Immature natural killer cell (primary cell): ENCODE measurements around the gene PWWP2B. TPM values are rescaled to one million over a fixed set of nuclear protein-coding genes. Genes with fewer than 3 reads are reported as not detected.

Experiments
- DNase-seq, 3 donors: peaks; one replicate each; pipeline ENCODE4 v3.0.0; 2022; ENCODE audit warnings: mixed read lengths in 1 of 3
- H3K27ac Mint-ChIP-seq, 6 donors: one replicate each; pipeline ENCODE4 v1.8.0; 2020; ENCODE audit warnings: mixed read lengths in 6 of 6, mild to moderate bottlenecking in 5 of 6, inconsistent platforms in 4 of 6, moderate library complexity in 3 of 6
- H3K27me3 Mint-ChIP-seq, 3 donors: one replicate each; pipeline ENCODE4 v1.8.0; 2020 to 2021; ENCODE audit warnings: low read depth in 3 of 3, mild to moderate bottlenecking in 3 of 3, mixed read lengths in 3 of 3, moderate library complexity in 3 of 3, inconsistent platforms in 1 of 3
- H3K36me3 Mint-ChIP-seq, 3 donors: one replicate each; pipeline ENCODE4 v1.8.0; 2020; ENCODE audit warnings: mixed read lengths in 3 of 3, inconsistent platforms in 2 of 3, mild to moderate bottlenecking in 2 of 3
- H3K4me1 Mint-ChIP-seq, 2 donors: one replicate each; pipeline ENCODE4 v1.8.0; 2020; ENCODE audit warnings: inconsistent platforms in 2 of 2, mild to moderate bottlenecking in 2 of 2, mixed read lengths in 2 of 2, moderate library complexity in 1 of 2
- H3K4me3 Mint-ChIP-seq, 5 donors: one replicate each; pipeline ENCODE4 v1.8.0; 2020; ENCODE audit warnings: mild to moderate bottlenecking in 5 of 5, mixed read lengths in 5 of 5, inconsistent platforms in 3 of 5, moderate library complexity in 3 of 5
- H3K9me3 Mint-ChIP-seq, 6 donors: one replicate each; pipeline ENCODE4 v1.8.0; 2020; ENCODE audit warnings: mild to moderate bottlenecking in 6 of 6, mixed read lengths in 6 of 6, inconsistent platforms in 4 of 6, moderate library complexity in 3 of 6
- polyA plus RNA-seq, 3 donors: library from polyadenylated mRNA; unstranded; fragments of 300-500 nt; fragmentation: Illumina TruSeq; gene quantifications; one replicate each; pipeline ENCODE4 v1.2.3, GENCODE V29; 2021

PWWP2B gene
- polyA plus RNA-seq, 3 donors from 2014 or later: 4.0 to 7.3 (median 4.3) TPM

DNA sequence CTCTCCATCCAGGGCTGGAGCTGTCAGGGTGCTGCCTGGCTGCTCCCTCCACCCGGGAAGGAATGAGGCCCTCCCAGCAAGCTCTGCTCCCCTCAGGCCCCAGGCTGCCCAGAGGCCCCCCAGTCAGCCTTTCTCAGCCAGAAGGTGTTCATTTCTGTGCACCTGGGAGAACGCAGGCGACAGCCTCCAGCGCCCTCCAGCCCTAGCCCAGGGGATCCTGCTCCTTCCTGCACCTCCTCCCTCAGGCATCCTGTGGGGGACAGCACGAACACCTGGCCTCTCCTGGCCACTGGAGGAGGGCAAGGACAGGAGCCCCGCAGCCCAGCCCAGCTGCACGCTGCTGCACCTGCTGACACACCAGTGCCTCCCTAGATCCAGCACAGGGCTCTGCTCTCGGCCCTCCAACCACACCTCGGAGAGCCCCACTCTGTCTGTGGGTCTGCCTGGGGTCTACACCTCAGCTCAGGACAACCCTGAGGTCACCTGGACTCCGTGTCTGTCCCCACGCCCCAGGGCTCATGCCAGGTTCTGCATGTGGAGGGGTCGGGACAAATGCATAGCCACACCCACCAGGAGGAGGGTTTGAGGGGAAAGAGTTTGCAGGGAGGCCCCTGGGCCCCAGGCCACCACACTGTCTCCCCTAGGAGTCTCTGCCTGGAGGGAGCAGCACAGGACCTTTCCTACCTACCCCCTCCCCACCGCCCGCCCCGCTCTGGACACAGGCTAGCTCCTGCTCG is 7.4 kb upstream of the PWWP2B start:
- DNase-seq: no peak
- Mint-ChIP-seq H3K4me1 (peaks cover 20 to 21% of the 10 kb centered on the region in 2 donors), H3K27me3 (peaks cover 10 to 14% (median 12%) of the 10 kb centered on the region in 3 donors), H3K27ac (no peak overlapping the region), H3K4me3 (no peak overlapping the region), H3K9me3 (peaks cover 0 to 1% (median 0%) of the 10 kb centered on the region in 6 donors), H3K36me3 (peaks cover 0 to 7% (median 0%) of the 10 kb centered on the region in 3 donors)

DNA sequence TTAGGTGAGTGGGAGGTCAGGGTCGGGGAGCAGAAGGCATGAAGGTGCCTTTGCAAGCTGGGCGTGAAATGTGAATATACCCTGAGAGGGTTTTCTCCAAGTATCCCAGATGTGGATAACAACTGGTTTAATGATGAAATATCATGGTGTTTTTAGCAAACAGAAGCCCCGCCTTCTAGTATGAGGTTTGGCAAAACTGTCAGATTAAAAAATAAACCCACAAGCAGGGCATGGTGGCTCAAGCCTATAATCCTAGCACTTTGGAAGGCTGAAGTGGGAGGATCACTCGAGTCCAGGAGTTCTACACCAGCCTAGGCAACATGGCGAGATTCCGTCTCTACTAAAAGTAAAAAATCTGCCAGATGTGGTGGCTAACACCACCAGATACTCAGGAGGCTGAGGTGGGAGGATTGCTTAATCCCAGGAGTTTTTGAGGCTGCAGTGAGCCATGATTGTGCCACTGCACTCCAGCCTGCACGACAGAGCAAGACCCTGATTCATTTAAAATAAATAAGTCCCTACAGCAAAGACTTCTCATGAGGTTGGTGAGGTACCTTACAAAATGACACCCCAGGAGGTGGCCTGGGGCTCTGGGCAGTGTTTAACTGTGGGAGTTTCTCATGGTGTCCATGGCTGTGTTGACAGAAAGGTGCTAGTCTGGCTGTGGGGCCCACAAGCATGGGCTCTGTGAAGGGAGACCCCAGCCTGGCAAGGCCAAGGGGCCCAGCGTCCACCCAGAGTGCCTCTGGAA is 6.7 kb upstream of the PWWP2B start:
- peaks cover 14 to 17% (median 15%) of the 10 kb centered on the region in 3 donors for H3K27me3 Mint-ChIP-seq
- DNase-seq: no peak
- H3K4me1 Mint-ChIP-seq: peaks cover 20 to 23% of the 10 kb centered on the region in 2 donors
- H3K9me3 Mint-ChIP-seq: peaks cover 0 to 1% (median 0%) of the 10 kb centered on the region in 6 donors
- H3K27ac Mint-ChIP-seq: peak overlapping the region in 3 of 6 donors; percentile 14 to 62 (median 28)
- no peak overlapping the region for H3K4me3 Mint-ChIP-seq
- peaks cover 0 to 7% (median 0%) of the 10 kb centered on the region in 3 donors for H3K36me3 Mint-ChIP-seq

DNA sequence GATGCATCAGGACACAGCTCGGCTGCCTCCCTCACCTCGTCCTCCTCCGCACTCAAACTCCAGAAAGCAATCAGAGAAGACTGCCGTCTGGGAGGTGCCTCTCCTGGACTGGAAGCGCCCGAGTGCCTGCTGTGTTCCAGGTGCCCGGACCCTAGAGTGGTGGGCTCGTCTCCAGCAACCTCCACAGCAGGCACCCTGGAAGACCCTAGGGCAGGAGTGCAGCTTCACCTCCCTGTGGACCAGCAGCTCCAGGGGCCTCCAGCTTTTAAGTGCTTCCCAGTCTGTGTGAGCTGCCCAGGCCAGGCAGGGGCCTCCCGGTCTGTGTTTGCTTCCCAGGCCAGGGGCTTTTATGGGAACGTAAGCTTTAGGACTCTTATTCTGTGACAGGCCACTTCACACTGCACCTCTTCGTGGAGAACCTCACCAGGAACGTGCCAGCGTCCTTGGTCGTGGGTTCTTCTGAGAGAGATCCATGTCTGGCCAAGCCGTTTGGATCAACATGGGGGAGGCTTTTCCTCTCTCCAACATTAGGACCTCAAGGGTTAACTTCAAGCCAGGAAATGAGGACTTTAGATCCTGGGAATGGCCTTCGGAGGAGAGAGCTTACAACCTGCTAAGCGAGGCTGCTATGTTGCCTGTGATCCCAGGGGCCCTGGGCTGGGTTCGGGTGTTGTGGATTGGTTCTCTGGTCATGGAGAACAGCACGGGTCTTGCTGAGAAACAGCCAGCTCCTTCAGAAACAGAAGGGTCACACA is 5.9 kb upstream of the PWWP2B start:
- Mint-ChIP-seq H3K27ac (peak overlapping the region; percentile 28 to 93 (median 82)), H3K36me3 (peaks cover 0 to 7% (median 0%) of the 10 kb centered on the region in 3 donors), H3K4me1 (peaks cover 20 to 21% of the 10 kb centered on the region in 2 donors), H3K4me3 (no peak overlapping the region), H3K27me3 (peaks cover 14 to 17% (median 15%) of the 10 kb centered on the region in 3 donors), H3K9me3 (peaks cover 0 to 1% (median 0%) of the 10 kb centered on the region in 6 donors)
- no peak for DNase-seq

DNA sequence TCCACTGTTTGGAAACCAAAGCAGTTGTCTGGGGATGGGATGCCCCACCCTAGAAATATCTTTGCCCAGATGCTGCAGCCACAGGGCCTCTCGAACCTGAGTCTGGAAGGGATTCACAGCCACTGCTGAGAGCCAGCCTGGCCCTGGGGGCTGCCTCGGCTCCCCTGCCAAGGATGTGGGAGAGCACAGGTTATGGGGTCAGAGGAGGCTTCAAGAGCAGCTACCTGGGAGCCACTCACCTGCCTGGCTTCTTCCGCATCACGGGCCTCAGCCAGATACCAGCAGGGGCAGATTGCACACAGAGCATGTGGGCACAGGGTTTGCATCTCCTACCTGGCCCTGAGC is 5.4 kb upstream of the PWWP2B start:
- H3K4me3 Mint-ChIP-seq: no peak overlapping the region
- H3K9me3 Mint-ChIP-seq: peaks cover 0 to 1% (median 0%) of the 10 kb centered on the region in 6 donors
- peaks cover 14 to 17% (median 15%) of the 10 kb centered on the region in 3 donors for H3K27me3 Mint-ChIP-seq
- H3K27ac Mint-ChIP-seq: peak overlapping the region; percentile 80 to 94 (median 90)
- DNase-seq: no peak
- peaks cover 20 to 21% of the 10 kb centered on the region in 2 donors for H3K4me1 Mint-ChIP-seq
- peaks cover 0 to 7% (median 0%) of the 10 kb centered on the region in 3 donors for H3K36me3 Mint-ChIP-seq

DNA sequence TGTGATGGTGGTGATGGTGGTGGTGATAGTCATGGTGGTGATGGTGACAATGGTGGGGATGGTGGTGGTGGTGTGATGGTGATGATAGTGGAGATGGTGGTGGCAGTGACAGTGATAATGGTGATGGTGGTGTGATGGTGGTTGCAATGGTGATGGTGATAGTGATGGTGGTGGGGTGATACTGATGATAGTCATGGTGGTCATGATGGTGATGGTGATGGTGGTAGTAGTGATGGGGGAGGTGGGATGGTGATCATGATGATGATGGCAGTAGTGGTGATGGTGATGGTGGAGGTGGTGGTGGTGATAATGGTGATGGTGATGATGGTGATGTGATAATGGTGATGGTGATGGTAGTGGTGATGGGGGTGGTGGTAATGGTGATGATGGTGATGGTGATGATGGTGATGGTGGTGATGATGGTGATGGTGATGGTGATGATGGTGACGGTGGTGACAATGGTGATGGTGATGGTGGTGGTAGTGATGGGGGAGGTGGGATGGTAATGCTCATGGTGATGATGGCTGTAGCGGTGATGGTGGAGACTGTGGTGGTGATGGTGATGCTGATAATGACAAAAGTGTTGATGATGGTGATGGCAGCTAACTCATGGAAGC is 4.7 kb upstream of the PWWP2B start:
- Mint-ChIP-seq H3K4me1 (peaks cover 20 to 21% of the 10 kb centered on the region in 2 donors), H3K4me3 (peak overlapping the region in 3 of 5 donors; percentile 26 to 39 (median 32)), H3K27ac (peak overlapping the region; percentile 80 to 94 (median 90)), H3K27me3 (peaks cover 14 to 17% (median 15%) of the 10 kb centered on the region in 3 donors), H3K36me3 (peaks cover 0 to 7% (median 0%) of the 10 kb centered on the region in 3 donors), H3K9me3 (peaks cover 0 to 1% (median 0%) of the 10 kb centered on the region in 6 donors)
- DNase-seq: peak; percentile 57 to 63 (median 62)

DNA sequence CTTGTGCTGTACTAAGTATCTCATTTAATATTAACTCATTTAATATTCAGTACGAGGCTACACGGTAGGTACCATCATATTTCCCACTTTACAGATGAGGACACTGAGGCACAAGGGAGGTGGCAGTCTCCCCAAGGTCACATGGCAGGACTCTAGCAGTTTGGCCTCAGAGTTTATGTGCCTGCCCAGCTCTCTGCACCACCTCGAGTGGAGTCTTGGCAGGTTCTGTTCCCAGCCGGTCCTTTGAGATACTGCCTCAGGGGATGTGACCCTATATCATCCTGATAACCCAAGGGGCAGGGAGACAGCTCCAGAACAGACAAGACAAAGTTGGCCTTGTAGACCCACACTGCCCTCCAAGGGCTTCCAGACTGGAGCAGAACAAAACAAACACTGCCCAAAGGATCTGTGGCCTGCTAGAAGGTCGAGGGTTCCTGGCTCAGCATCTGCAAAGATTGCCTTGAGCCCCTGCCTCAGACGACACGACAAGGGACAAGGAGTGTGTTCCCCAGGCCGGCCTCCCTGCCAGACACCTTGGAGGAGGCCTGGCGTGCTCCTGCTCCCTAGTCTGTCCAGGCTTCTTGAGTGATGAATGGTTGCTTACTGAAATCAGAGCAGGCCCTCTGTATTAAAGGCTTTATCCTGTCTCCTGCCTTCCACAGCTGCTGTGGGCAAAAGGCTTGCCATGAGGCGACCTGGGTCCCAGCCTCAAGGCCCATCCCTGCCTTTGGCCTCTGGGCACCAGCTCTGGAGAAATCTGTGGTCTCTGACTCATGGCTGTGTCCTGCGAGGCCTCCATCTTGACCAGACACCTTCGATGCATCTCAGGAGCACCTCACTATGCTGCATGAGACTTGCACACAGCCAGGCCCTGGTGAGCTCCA is 3.9 kb upstream of the PWWP2B start:
- peaks cover 0 to 1% (median 0%) of the 10 kb centered on the region in 6 donors for H3K9me3 Mint-ChIP-seq
- no peak for DNase-seq
- H3K36me3 Mint-ChIP-seq: peaks cover 0 to 7% (median 0%) of the 10 kb centered on the region in 3 donors
- peaks cover 23 to 26% of the 10 kb centered on the region in 2 donors for H3K4me1 Mint-ChIP-seq
- peak overlapping the region in 1 of 5 donors; percentile 32 for H3K4me3 Mint-ChIP-seq
- H3K27ac Mint-ChIP-seq: peak overlapping the region; percentile 80 to 94 (median 91)
- peaks cover 15 to 22% (median 21%) of the 10 kb centered on the region in 3 donors for H3K27me3 Mint-ChIP-seq

DNA sequence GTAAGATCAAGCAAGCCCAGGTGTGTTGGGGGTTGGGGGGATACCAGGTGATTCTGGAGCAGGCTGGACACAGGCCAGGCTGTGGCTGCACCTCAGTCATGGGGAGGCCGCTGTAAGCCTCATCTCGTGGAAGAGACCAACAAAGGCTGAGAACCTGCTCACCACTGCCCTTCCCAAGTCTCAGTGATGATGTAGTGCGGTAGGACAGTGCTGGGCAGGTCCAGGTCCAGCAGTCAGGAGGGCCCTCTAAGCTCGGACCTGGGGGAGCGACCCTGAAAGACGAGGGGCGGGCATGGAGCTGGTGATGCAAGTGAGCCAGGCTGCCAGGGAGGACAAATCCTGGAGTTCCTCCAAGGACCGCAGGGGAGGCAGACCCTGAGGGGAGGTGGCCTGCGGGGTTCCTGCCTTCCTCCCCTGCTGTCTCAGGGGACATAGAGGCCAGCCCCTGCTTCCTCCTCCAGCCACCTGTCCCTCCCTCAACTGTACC is 3.3 kb upstream of the PWWP2B start:
- Mint-ChIP-seq H3K27me3 (peaks cover 15 to 23% (median 22%) of the 10 kb centered on the region in 3 donors), H3K9me3 (peaks cover 0 to 1% (median 0%) of the 10 kb centered on the region in 6 donors), H3K36me3 (peaks cover 0 to 7% (median 0%) of the 10 kb centered on the region in 3 donors), H3K4me1 (peaks cover 28 to 29% of the 10 kb centered on the region in 2 donors), H3K4me3 (no peak overlapping the region), H3K27ac (peak overlapping the region; percentile 80 to 94 (median 91))
- DNase-seq: no peak

DNA sequence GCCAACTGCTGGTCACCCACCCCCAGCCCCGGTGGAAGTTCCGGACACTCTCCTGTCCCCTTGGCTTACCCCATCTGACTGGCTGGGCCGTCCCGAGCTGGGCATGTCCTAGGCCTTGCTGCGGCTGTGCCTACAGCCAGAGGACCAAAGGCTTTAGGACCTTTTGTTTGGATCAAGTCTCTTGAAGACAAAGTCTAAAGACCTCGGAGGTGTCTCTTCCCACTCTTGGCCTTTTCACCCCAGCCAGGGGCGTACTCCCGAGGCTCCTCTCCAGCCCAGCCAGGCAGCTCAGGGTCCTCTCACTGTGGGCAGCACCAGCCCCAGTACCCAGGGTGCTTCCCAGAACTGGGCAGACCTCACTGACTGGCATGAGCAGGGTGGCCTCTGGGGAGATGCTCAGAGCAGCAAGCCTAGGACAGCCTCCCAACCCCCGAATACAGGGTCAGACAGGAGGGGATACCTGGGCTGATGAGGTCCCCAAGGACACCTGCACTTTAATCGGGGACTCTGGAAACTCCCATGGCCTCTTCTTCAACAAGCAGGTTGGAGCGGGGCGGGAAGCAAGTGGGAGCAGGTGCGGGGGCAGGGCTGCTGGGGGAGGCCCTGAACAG is 2.7 kb upstream of the PWWP2B start:
- Mint-ChIP-seq H3K4me3 (peak overlapping the region in 4 of 5 donors; percentile 44 to 57 (median 50)), H3K4me1 (peaks cover 29 to 30% of the 10 kb centered on the region in 2 donors), H3K27ac (peak overlapping the region in 5 of 6 donors; percentile 75 to 92 (median 78)), H3K9me3 (peaks cover 0 to 1% (median 0%) of the 10 kb centered on the region in 6 donors), H3K27me3 (peaks cover 15 to 23% (median 22%) of the 10 kb centered on the region in 3 donors), H3K36me3 (peaks cover 0 to 7% (median 0%) of the 10 kb centered on the region in 3 donors)
- no peak for DNase-seq

DNA sequence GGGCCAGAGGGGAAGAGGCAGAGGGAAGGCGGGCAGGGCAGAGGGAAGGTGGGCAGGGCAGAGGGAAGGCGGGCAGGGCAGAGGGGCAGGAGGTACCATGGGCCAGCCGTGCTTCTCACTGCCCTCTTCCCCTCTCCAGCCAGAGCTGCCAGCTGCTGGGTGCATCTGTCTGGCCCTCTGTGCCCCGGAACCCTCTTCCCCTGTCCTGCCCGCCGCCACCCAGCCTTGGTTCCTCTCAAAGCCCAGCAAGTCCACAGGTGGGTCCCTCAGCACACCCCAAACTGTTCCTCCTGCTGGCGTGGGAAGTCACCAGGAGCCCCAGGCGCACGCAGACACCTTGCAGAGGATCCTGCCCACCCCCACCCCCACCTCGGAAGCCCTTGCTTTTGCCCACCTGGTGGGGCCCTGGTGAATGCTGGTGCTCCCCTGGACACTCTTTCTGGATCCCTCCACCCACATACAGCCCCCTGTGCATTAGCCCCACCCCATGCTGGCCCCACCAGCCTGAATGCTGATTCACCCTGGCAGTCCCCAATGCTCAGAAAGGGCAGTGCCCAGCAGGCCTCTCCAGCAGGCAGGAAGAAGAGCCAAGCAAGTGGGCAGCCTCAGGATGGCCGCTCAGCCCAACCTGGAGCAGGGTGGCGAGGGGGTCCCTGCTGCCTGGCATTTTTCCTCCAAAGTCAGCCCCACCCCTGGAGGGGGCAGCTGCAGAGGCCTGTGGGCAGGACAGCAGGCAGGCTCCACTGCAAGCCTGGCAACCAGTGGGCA is 1.9 kb upstream of the PWWP2B start:
- peak overlapping the region; percentile 33 to 64 (median 48) for H3K4me3 Mint-ChIP-seq
- peaks cover 0 to 1% (median 0%) of the 10 kb centered on the region in 6 donors for H3K9me3 Mint-ChIP-seq
- H3K27me3 Mint-ChIP-seq: peaks cover 15 to 26% (median 22%) of the 10 kb centered on the region in 3 donors
- H3K27ac Mint-ChIP-seq: peak overlapping the region; percentile 39 to 80 (median 76)
- peaks cover 29 to 35% of the 10 kb centered on the region in 2 donors for H3K4me1 Mint-ChIP-seq
- no peak for DNase-seq
- H3K36me3 Mint-ChIP-seq: peaks cover 0 to 7% (median 0%) of the 10 kb centered on the region in 3 donors

DNA sequence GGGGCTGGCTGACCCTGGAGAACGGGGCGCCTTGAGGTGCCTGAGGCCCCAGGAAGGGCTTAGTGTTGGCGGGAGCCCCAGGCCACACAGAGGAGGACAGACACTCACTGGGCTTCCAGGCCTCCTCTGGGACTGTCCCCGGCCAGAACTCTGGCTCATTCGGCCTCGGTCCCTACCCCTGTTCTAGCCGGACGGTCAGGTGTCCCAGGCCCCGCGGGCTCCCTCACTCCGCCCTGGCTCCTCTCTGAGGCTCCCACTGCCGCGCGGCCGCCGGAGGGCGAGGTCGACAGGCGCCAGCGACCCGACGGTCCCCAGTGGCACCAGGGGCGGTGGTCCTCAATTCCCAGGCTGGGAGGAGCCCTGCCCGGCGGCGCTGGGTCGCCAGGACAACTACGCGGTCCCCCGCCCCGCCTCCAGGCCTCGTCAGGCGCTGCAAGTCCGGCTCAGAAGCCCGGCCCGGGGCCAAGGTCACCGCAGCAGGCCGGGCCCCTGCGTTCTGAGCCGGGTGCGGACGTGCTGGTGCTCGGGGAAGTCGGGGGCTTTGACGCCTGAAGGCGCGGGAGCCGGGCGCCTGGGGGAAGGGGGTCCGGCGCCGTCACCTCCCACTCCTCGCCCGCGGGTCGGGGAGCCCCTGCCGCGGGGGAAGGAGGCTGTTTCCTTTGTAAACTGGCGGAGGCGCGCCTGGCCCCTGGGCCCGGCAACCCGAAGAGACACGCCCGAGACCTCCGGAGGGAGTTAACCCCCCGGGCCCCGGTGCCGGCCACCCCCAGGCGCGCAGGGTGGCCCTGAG is 1.1 kb upstream of the PWWP2B start:
- peaks cover 29 to 37% of the 10 kb centered on the region in 2 donors for H3K4me1 Mint-ChIP-seq
- H3K27me3 Mint-ChIP-seq: peaks cover 15 to 26% (median 18%) of the 10 kb centered on the region in 3 donors
- peak overlapping the region in 1 of 6 donors; percentile 80 for H3K27ac Mint-ChIP-seq
- DNase-seq: no peak
- H3K36me3 Mint-ChIP-seq: peaks cover 0 to 7% (median 0%) of the 10 kb centered on the region in 3 donors
- peak overlapping the region in 2 of 5 donors; percentile 15 to 33 for H3K4me3 Mint-ChIP-seq
- peaks cover 0 to 1% (median 0%) of the 10 kb centered on the region in 6 donors for H3K9me3 Mint-ChIP-seq
